OCI-LY3 (cell line): ENCODE measurements around the gene COQ2.

Source experiments
- H2AFZ ChIP-seq: fragments of 200-600, 300-600 bp; shearing (Covaris generic); 2 replicates; pipeline ENCODE4 v1.6.0; 2014; ENCODE audit warnings: antibody characterized with exemption, low read depth, low read length
- H3K27ac ChIP-seq: fragments of 200-600, 300-600 bp; sonication (generic); 2 replicates; pipeline ENCODE4 v1.5.1; 2014; ENCODE audit warnings: mild to moderate bottlenecking, low read length, moderate library complexity, mixed read lengths
- H3K27me3 ChIP-seq: fragments of 200-600, 300-600 bp; sonication (generic); 2 replicates; pipeline ENCODE4 v1.6.1; 2014; ENCODE audit warnings: low read depth, low read length, mixed read lengths
- H3K36me3 ChIP-seq: fragments of 200-600, 300-600 bp; sonication (generic); replicated peaks from 2 replicates; pipeline ENCODE3; 2014; ENCODE audit warnings: low read depth, low read length, mixed read lengths
- H3K4me1 ChIP-seq: fragments of 300-600, 200-600 bp; sonication (generic); 2 replicates; pipeline ENCODE4 v1.6.1; 2014; ENCODE audit warnings: low read length, mixed read lengths
- H3K4me2 ChIP-seq: fragments of 200-600, 300-600 bp; sonication (generic); 2 replicates; pipeline ENCODE4 v1.6.1; 2014; ENCODE audit warnings: low read length, mixed read lengths
- H3K4me3 ChIP-seq: fragments of 300-600, 200-600 bp; sonication (generic); 2 replicates; pipeline ENCODE4 v1.5.1; 2014; ENCODE audit warnings: antibody characterized with exemption, mild to moderate bottlenecking, low read length, moderate library complexity
- H3K79me2 ChIP-seq: fragments of 300-600, 200-600 bp; shearing (Covaris generic); 2 replicates; pipeline ENCODE4 v1.6.1; 2014; ENCODE audit warnings: mild to moderate bottlenecking, low read length, mixed read lengths
- H3K9ac ChIP-seq: fragments of 300-600, 200-600 bp; shearing (Covaris generic); 2 replicates; pipeline ENCODE4 v1.6.0; 2014; ENCODE audit warnings: mild to moderate bottlenecking, low read length, moderate library complexity
- H3K9me3 ChIP-seq: fragments of 200-600, 300-600 bp; shearing (Covaris generic); 2 replicates; pipeline ENCODE4 v1.6.1; 2014; ENCODE audit warnings: low read length, mixed read lengths; ENCODE audit not compliant: insufficient read depth
- H4K20me1 ChIP-seq: fragments of 200-600, 300-600 bp; sonication (generic); 2 replicates; pipeline ENCODE4 v1.6.1; 2016; ENCODE audit warnings: low read length, mixed read lengths; ENCODE audit not compliant: insufficient read depth
- CTCF ChIP-seq: fragments of 200-600, 300-600 bp; sonication (generic); IDR thresholded peaks from 2 replicates; pipeline ENCODE4 v1.5.1; 2014; ENCODE audit warnings: antibody characterized with exemption, low read length, low read depth
- EZH2phosphoT487 ChIP-seq: fragments of 200-600 bp; shearing (Covaris generic); IDR thresholded peaks from 2 replicates; pipeline ENCODE4 v1.6.1; 2018; ENCODE audit warnings: antibody characterized with exemption, mixed run types, low read depth

Gene COQ2

GRCh38 chr4:83315341-83315870 is 30.8 kb upstream of the COQ2 start:
- Histone ChIP-seq H4K20me1 (no peaks in the 10 kb centered on the region), H3K4me3 (no peak overlapping the region), H3K4me2 (no peak overlapping the region), H3K27ac (no peak overlapping the region), H3K4me1 (no peaks in the 10 kb centered on the region), H3K9ac (no peak overlapping the region), H2AFZ (no peak overlapping the region), H3K9me3 (no peaks in the 10 kb centered on the region), H3K36me3 (no peaks in the 10 kb centered on the region), H3K79me2 (no peaks in the 10 kb centered on the region), H3K27me3 (0 out of 2 replicates have a peak, but pooled peaks cover 7% of the 10 kb centered on the region)
- TF ChIP-seq EZH2phosphoT487 (no peak), CTCF (no peak)

GRCh38 chr4:83308672-83309071 is 24.1 kb upstream of the COQ2 start:
- Histone ChIP-seq H3K9ac (no peak overlapping the region), H3K27ac (no peak overlapping the region), H3K9me3 (no peaks in the 10 kb centered on the region), H3K4me3 (no peak overlapping the region), H3K36me3 (no peaks in the 10 kb centered on the region), H3K79me2 (no peaks in the 10 kb centered on the region), H3K27me3 (no peaks in the 10 kb centered on the region), H4K20me1 (no peaks in the 10 kb centered on the region), H2AFZ (no peak overlapping the region), H3K4me1 (no peaks in the 10 kb centered on the region), H3K4me2 (no peak overlapping the region)
- TF ChIP-seq EZH2phosphoT487 = no peak
- TF ChIP-seq CTCF = no peak

GRCh38 chr4:83307920-83308319 is 23.3 kb upstream of the COQ2 start:
- Histone ChIP-seq H3K9me3 (no peaks in the 10 kb centered on the region), H3K36me3 (no peaks in the 10 kb centered on the region), H3K4me3 (no peak overlapping the region), H4K20me1 (no peaks in the 10 kb centered on the region), H3K27ac (no peak overlapping the region), H2AFZ (no peak overlapping the region), H3K79me2 (no peaks in the 10 kb centered on the region), H3K9ac (no peak overlapping the region), H3K27me3 (no peaks in the 10 kb centered on the region), H3K4me1 (no peaks in the 10 kb centered on the region), H3K4me2 (no peak overlapping the region)
- TF ChIP-seq CTCF = no peak
- TF ChIP-seq EZH2phosphoT487 = no peak

GRCh38 chr4:83305187-83305586 is 20.6 kb upstream of the COQ2 start:
- Histone ChIP-seq H3K36me3 (no peaks in the 10 kb centered on the region), H3K9me3 (no peaks in the 10 kb centered on the region), H3K27me3 (no peaks in the 10 kb centered on the region), H3K4me2 (no peak overlapping the region), H4K20me1 (no peaks in the 10 kb centered on the region), H2AFZ (no peak overlapping the region), H3K4me3 (no peak overlapping the region), H3K4me1 (no peaks in the 10 kb centered on the region), H3K9ac (no peak overlapping the region), H3K79me2 (no peaks in the 10 kb centered on the region), H3K27ac (no peak overlapping the region)
- TF ChIP-seq CTCF (no peak), EZH2phosphoT487 (no peak)
